HG02852 (cell line): Measurements from ENCODE around the gene OR4C15.

Experiments
- ATAC-seq: cut with Tn5 transposase; IDR thresholded peaks from one replicate; pipeline ENCODE4 v1.9.1; 2021; ENCODE audit warnings: mild to moderate bottlenecking, moderate library complexity; ENCODE audit not compliant: unreplicated experiment

Gene OR4C15

DNA sequence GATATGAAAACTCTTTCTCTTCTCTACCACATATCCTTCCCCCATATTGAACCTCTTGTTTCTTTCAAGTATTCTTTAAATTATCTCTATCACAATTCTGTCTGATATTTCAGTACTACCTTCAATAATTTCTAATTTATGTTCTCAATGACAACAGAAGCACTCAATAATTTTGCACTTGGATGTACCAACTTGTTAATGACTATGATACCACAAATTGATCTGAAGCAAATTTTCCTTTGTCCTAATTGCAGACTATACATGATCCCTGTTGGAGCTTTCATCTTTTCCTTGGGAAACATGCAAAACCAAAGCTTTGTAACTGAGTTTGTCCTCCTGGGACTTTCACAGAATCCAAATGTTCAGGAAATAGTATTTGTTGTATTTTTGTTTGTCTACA is at the start of gene OR4C15:
OR4C15 (plus strand) TSS at position 301 of the 400 bp plus-strand sequence; CDS start at position 301, 0 bp downstream.
- no peak for ATAC-seq

DNA sequence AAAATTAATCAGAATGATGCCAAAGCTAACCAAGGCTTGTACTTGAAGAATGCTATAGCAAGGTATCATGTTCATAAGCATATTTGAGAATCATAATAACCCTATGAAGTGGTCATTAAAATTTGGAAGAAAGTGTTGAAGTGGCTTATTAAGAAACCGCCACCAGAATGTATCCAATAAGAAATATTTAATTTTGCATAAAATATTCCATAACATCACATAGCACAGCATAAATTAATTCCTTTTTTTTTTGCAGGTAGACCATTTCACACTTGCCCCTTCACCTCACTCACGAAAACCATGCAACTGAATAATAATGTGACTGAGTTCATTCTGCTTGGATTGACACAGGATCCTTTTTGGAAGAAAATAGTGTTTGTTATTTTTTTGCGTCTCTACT is 17.6 kb downstream of the OR4C15 start, which contains the start of gene OR4C16:
OR4C16 (plus strand) TSS at position 301 of the 400 bp plus-strand sequence; CDS start at position 301, 0 bp downstream.
- no peak for ATAC-seq

DNA sequence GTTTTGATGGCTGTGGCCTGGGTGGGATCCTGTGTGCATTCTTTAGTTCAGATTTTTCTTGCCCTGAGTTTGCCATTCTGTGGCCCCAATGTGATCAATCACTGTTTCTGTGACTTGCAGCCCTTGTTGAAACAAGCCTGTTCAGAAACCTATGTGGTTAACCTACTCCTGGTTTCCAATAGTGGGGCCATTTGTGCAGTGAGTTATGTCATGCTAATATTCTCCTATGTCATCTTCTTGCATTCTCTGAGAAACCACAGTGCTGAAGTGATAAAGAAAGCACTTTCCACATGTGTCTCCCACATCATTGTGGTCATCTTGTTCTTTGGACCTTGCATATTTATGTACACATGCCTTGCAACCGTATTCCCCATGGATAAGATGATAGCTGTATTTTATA is 18.3 kb downstream of the OR4C15 start:
- ATAC-seq: peak; percentile 69
